ENCODE measurements around the gene RNF169.

Gene RNF169

GRCh38 chr11:74748211-74749126 lies at the start of gene RNF169:
Gene RNF169 (plus strand): TSS chr11:74748849. CDS start chr11:74748881, 32 bp downstream.
- peak; percentile 86 for DNase-seq

- no peak for DNase-seq
These were observed 48.8 kb upstream of the RNF169 start for GRCh38 chr11:74699615-74700396.

- no peak for DNase-seq
These were observed 47.3 kb upstream of the RNF169 start for GRCh38 chr11:74701351-74701750.

- peak; percentile 42 to 46 for DNase-seq
These were observed 46.2 kb upstream of the RNF169 start for GRCh38 chr11:74702383-74703007.

- no peak for DNase-seq
These were observed 45.4 kb upstream of the RNF169 start for GRCh38 chr11:74703211-74703610.

- no peak for DNase-seq
These were observed 41.5 kb upstream of the RNF169 start for GRCh38 chr11:74707182-74707581.

GRCh38 chr11:74707602-74708510 lies 40.8 kb upstream of the RNF169 start:
- DNase-seq, result no peak

- DNase-seq, result no peak
These were observed 39.5 kb upstream of the RNF169 start for GRCh38 chr11:74709175-74709574.

GRCh38 chr11:74710281-74710938 lies 38.2 kb upstream of the RNF169 start:
- no peak for DNase-seq

GRCh38 chr11:74713686-74714085 lies 35.0 kb upstream of the RNF169 start:
- no peak for DNase-seq

- no peak for DNase-seq
These were observed 33.7 kb upstream of the RNF169 start for GRCh38 chr11:74714904-74715303.

- no peak for DNase-seq
These were observed 31.3 kb upstream of the RNF169 start for GRCh38 chr11:74717221-74717969.

- DNase-seq, result no peak
These were observed 29.6 kb upstream of the RNF169 start for GRCh38 chr11:74719011-74719410.

GRCh38 chr11:74720596-74721478 lies 27.8 kb upstream of the RNF169 start:
- no peak for DNase-seq

- DNase-seq, result no peak
These were observed 27.2 kb upstream of the RNF169 start for GRCh38 chr11:74721479-74721835.

GRCh38 chr11:74723511-74723910 lies 25.1 kb upstream of the RNF169 start:
- DNase-seq, result no peak

- DNase-seq, result no peak
These were observed 22.9 kb upstream of the RNF169 start for GRCh38 chr11:74725701-74726100.

GRCh38 chr11:74726547-74727182 lies 22.0 kb upstream of the RNF169 start:
- DNase-seq, result peak; percentile 37 to 52

- DNase-seq, result no peak
These were observed 19.3 kb upstream of the RNF169 start for GRCh38 chr11:74729397-74729796.
